ENCODE results near the gene GNPDA1.

DNA sequence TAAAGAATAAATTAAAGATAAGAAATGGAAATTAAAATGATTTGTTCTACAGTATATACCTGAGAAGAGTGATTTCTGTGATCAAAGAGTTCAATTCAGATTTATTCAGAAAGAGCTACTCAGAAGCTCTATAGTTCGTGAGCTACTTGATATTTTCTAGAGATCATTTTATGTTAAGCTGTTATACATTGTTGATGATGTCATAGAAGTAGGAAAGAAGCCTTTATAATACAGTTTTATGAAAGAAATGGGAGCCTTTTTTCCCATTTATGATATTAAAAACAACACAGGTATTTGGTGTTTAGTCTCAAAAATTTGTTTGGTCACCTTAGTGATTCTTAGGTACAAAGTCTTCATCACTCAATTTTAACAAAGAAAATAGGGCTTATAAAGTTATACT, 23.1 kb downstream of the GNPDA1 start:
- TF ChIP-seq, protein P1, sequence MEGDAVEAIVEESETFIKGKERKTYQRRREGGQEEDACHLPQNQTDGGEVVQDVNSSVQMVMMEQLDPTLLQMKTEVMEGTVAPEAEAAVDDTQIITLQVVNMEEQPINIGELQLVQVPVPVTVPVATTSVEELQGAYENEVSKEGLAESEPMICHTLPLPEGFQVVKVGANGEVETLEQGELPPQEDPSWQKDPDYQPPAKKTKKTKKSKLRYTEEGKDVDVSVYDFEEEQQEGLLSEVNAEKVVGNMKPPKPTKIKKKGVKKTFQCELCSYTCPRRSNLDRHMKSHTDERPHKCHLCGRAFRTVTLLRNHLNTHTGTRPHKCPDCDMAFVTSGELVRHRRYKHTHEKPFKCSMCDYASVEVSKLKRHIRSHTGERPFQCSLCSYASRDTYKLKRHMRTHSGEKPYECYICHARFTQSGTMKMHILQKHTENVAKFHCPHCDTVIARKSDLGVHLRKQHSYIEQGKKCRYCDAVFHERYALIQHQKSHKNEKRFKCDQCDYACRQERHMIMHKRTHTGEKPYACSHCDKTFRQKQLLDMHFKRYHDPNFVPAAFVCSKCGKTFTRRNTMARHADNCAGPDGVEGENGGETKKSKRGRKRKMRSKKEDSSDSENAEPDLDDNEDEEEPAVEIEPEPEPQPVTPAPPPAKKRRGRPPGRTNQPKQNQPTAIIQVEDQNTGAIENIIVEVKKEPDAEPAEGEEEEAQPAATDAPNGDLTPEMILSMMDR (IDR thresholded peaks at IDR 0.05; ENCODE audit: low read length): no peak
- no peak for TF ChIP-seq EZH2 (IDR thresholded peaks at IDR 0.05; ENCODE audit: borderline replicate concordance, low read length)

Measured in OCI-LY1 (cell line).